Measurements from ENCODE around the gene DNAL1.

DNAL1 gene

DNA sequence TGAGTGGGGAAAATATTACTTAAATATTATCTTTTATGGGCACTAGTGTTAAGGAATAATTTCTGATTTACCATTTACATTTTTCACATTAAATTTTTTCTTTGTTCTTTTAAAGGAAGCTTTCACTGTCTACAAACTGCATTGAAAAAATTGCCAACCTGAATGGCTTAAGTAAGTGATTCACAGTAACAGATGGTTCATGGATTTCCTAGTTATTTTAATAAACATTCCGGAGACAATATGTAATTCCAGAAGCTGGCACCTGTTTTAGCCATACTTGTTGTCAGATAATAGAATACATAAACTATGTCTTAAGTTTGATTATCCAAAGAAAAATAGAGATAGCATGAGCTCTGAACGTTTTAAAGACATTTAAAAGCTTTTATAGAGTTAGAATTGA, 17.1 kb downstream of the DNAL1 start:
- no peaks in the 10 kb centered on the region for H3K27me3 ChIP-seq (ENCODE audit: insufficient read depth, low read length, poor library complexity, severe bottlenecking)
- no peak overlapping the region for H3K4me3 ChIP-seq (ENCODE audit: low read length, poor library complexity, severe bottlenecking)
- no peaks in the 10 kb centered on the region for H3K79me2 ChIP-seq (ENCODE audit: insufficient read depth, low read length)
- H4K20me1 ChIP-seq (ENCODE audit: insufficient read depth, low read length, poor library complexity, severe bottlenecking) = no peaks in the 10 kb centered on the region
- no peak overlapping the region for H2AFZ ChIP-seq (ENCODE audit: low read length)
- H3K4me1 ChIP-seq (ENCODE audit: insufficient read depth, low read length, poor library complexity, severe bottlenecking) = no peaks in the 10 kb centered on the region
- H3K9me2 ChIP-seq (replicated peaks; ENCODE audit: low read depth, low read length) = no peaks in the 10 kb centered on the region
- no peaks in the 10 kb centered on the region for H3K36me3 ChIP-seq (ENCODE audit: insufficient read depth, low read length)
- no peaks in the 10 kb centered on the region for H3F3A ChIP-seq (ENCODE audit: low read depth)
- TF ChIP-seq EZH2phosphoT487 (IDR thresholded peaks at IDR 0.05; ENCODE audit: borderline replicate concordance) = no peak
- TF ChIP-seq, protein P1, sequence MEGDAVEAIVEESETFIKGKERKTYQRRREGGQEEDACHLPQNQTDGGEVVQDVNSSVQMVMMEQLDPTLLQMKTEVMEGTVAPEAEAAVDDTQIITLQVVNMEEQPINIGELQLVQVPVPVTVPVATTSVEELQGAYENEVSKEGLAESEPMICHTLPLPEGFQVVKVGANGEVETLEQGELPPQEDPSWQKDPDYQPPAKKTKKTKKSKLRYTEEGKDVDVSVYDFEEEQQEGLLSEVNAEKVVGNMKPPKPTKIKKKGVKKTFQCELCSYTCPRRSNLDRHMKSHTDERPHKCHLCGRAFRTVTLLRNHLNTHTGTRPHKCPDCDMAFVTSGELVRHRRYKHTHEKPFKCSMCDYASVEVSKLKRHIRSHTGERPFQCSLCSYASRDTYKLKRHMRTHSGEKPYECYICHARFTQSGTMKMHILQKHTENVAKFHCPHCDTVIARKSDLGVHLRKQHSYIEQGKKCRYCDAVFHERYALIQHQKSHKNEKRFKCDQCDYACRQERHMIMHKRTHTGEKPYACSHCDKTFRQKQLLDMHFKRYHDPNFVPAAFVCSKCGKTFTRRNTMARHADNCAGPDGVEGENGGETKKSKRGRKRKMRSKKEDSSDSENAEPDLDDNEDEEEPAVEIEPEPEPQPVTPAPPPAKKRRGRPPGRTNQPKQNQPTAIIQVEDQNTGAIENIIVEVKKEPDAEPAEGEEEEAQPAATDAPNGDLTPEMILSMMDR (conservative IDR thresholded peaks at IDR 0.05; ENCODE audit: low read length) = no peak
- H3K9me3 ChIP-seq (ENCODE audit: insufficient read depth, low read depth, low read length) = no peaks in the 10 kb centered on the region
- H3K4me2 ChIP-seq (ENCODE audit: low read depth, low read length, poor library complexity, severe bottlenecking) = no peak overlapping the region
- no peak overlapping the region for H3K9ac ChIP-seq (ENCODE audit: low read depth, low read length, poor library complexity, severe bottlenecking)

DNA sequence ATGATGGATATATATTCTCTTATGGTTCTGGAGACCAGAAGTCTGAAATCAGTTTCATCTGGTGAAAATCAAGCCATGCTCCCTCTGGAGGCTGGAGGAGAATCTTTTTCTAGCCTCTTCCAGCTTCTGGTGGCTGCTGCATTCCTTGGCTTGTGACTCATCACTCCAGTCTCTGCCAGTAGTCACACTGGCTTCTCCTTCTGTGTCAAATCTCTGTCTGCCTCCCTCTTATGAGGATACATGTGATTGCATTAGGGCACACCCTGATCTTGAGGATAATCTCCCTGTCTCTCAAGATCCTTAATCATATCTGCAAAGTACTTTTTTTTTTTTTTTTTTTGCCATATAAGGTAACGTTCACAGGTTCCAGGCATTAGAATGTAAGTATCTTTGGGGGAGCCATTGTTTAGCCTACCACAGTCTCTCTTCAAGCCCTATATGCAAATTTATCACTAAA, 17.7 kb downstream of the DNAL1 start:
- no peak overlapping the region for H3K9ac ChIP-seq (ENCODE audit: low read depth, low read length, poor library complexity, severe bottlenecking)
- no peaks in the 10 kb centered on the region for H3F3A ChIP-seq (ENCODE audit: low read depth)
- H3K36me3 ChIP-seq (ENCODE audit: insufficient read depth, low read length) = no peaks in the 10 kb centered on the region
- TF ChIP-seq, protein P1 (conservative IDR thresholded peaks at IDR 0.05; ENCODE audit: low read length) = peak; percentile 33
- TF ChIP-seq EZH2phosphoT487 (IDR thresholded peaks at IDR 0.05; ENCODE audit: borderline replicate concordance) = no peak
- no peaks in the 10 kb centered on the region for H3K27me3 ChIP-seq (ENCODE audit: insufficient read depth, low read length, poor library complexity, severe bottlenecking)
- no peak overlapping the region for H3K4me2 ChIP-seq (ENCODE audit: low read depth, low read length, poor library complexity, severe bottlenecking)
- H3K4me1 ChIP-seq (ENCODE audit: insufficient read depth, low read length, poor library complexity, severe bottlenecking) = no peaks in the 10 kb centered on the region
- H2AFZ ChIP-seq (ENCODE audit: low read length) = no peak overlapping the region
- H3K9me3 ChIP-seq (ENCODE audit: insufficient read depth, low read depth, low read length) = no peaks in the 10 kb centered on the region
- no peaks in the 10 kb centered on the region for H3K79me2 ChIP-seq (ENCODE audit: insufficient read depth, low read length)
- no peak overlapping the region for H3K4me3 ChIP-seq (ENCODE audit: low read length, poor library complexity, severe bottlenecking)
- no peaks in the 10 kb centered on the region for H3K9me2 ChIP-seq (replicated peaks; ENCODE audit: low read depth, low read length)
- H4K20me1 ChIP-seq (ENCODE audit: insufficient read depth, low read length, poor library complexity, severe bottlenecking) = no peaks in the 10 kb centered on the region

DNA sequence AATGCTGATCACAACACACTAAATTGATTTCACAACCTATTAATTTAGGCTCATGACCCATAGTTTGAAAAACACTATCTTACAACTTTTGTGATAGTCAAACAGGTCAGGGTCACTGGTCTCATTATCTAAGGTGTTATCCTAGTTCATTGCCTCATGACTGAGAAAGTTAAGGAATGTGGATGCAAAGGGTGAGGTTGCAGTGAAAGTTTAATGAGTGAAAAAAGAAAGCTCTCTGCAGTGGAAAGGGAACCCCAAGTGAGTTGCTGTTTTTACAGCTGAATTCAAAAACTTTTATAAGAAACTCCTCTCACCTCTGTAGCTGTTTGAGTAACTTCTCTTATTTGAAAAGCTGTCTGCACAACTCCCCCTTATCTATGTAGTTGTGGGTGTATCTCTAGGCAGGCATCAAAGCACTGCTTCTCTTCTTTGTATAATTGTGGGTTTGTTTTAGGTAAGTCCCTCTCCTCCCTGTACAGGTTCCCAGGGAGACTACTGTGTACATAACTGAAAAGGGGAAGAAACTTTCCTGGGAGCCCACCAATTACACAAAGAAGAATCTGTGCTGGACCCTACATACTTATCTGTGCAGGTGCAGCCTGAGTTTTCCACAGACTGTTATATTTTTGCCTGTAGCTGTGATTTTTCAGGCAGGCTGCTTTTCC, 18.9 kb downstream of the DNAL1 start:
- Histone ChIP-seq H3K9me3 (ENCODE audit: insufficient read depth, low read depth, low read length) (no peaks in the 10 kb centered on the region), H3K4me2 (ENCODE audit: low read depth, low read length, poor library complexity, severe bottlenecking) (no peak overlapping the region), H3K79me2 (ENCODE audit: insufficient read depth, low read length) (no peaks in the 10 kb centered on the region), H3K4me3 (ENCODE audit: low read length, poor library complexity, severe bottlenecking) (no peak overlapping the region), H3F3A (ENCODE audit: low read depth) (no peaks in the 10 kb centered on the region), H3K9me2 (replicated peaks; ENCODE audit: low read depth, low read length) (no peaks in the 10 kb centered on the region), H3K27me3 (ENCODE audit: insufficient read depth, low read length, poor library complexity, severe bottlenecking) (no peaks in the 10 kb centered on the region), H3K36me3 (ENCODE audit: insufficient read depth, low read length) (no peaks in the 10 kb centered on the region), H3K9ac (ENCODE audit: low read depth, low read length, poor library complexity, severe bottlenecking) (no peak overlapping the region), H2AFZ (ENCODE audit: low read length) (no peak overlapping the region), H3K4me1 (ENCODE audit: insufficient read depth, low read length, poor library complexity, severe bottlenecking) (no peaks in the 10 kb centered on the region), H4K20me1 (ENCODE audit: insufficient read depth, low read length, poor library complexity, severe bottlenecking) (no peaks in the 10 kb centered on the region)
- TF ChIP-seq, protein P1 (conservative IDR thresholded peaks at IDR 0.05; ENCODE audit: low read length) = no peak
- no peak for TF ChIP-seq EZH2phosphoT487 (IDR thresholded peaks at IDR 0.05; ENCODE audit: borderline replicate concordance)
